GM23338 (cell line): ENCODE results near the gene COL4A2. TPM values are rescaled to one million over a fixed set of nuclear protein-coding genes. Genes with fewer than 3 reads are reported as not detected.

Experiments
- ATAC-seq: fragments of 200-7000 bp; cut with Tn5 transposase; 3 replicates; pipeline ENCODE4 v1.9.1; 2020
- DNase-seq: peaks from one replicate; pipeline ENCODE4 v3.0.0-alpha.2; 2015; ENCODE audit warnings: low spot score
- H2AFZ ChIP-seq: fragments of 200-600 bp; sonication (generic); 2 replicates; pipeline ENCODE4 v1.8.0; 2016; ENCODE audit warnings: antibody characterized with exemption, mild to moderate bottlenecking, moderate library complexity
- H3F3A ChIP-seq: fragments of 200-600 bp; sonication (generic); replicated peaks from 2 replicates; pipeline ENCODE4 v1.8.0; 2017; ENCODE audit warnings: antibody characterized with exemption, mixed run types, low read depth
- H3K27ac ChIP-seq: fragments of 200-600 bp; sonication (generic); 2 replicates; pipeline ENCODE4 v1.6.1; 2016; ENCODE audit warnings: low read depth
- H3K27me3 ChIP-seq: fragments of 200-600 bp; sonication (generic); 2 replicates; pipeline ENCODE4 v1.8.0; 2016; ENCODE audit warnings: mild to moderate bottlenecking, mixed run types, moderate library complexity; ENCODE audit not compliant: insufficient read depth
- H3K36me3 ChIP-seq: fragments of 200-600 bp; sonication (generic); 2 replicates; pipeline ENCODE4 v1.8.0; 2016; ENCODE audit warnings: mild to moderate bottlenecking; ENCODE audit not compliant: insufficient read depth
- H3K4me1 ChIP-seq: fragments of 200-600 bp; sonication (generic); 2 replicates; pipeline ENCODE4 v1.8.0; 2016; ENCODE audit warnings: mild to moderate bottlenecking, moderate library complexity; ENCODE audit not compliant: insufficient read depth
- H3K4me2 ChIP-seq: fragments of 200-600 bp; sonication (generic); 2 replicates; pipeline ENCODE4 v1.7.1; 2017; ENCODE audit warnings: mixed run types
- H3K4me3 ChIP-seq: fragments of 200-600 bp; sonication (generic); 2 replicates; pipeline ENCODE4 v1.6.1; 2016; ENCODE audit warnings: mixed run types
- H3K79me2 ChIP-seq: fragments of 200-600 bp; sonication (generic); replicated peaks from 2 replicates; pipeline ENCODE4 v1.8.0; 2017; ENCODE audit warnings: mild to moderate bottlenecking; ENCODE audit not compliant: insufficient read depth
- H3K9me2 ChIP-seq: fragments of 200-600 bp; sonication (generic); 2 replicates; pipeline ENCODE4 v1.8.0; 2017; ENCODE audit not compliant: insufficient read depth
- H4K20me1 ChIP-seq: fragments of 200-600 bp; sonication (generic); replicated peaks from 2 replicates; pipeline ENCODE4 v1.8.0; 2017; ENCODE audit warnings: mild to moderate bottlenecking; ENCODE audit not compliant: insufficient read depth
- H3K27ac Mint-ChIP-seq: 2 replicates; pipeline ENCODE4 v1.8.0; 2020; ENCODE audit warnings: inconsistent platforms, mild to moderate bottlenecking, moderate library complexity, mixed read lengths
- H3K27me3 Mint-ChIP-seq: 3 replicates; pipeline ENCODE4 v1.8.0; 2022; ENCODE audit warnings: low read depth, mild to moderate bottlenecking, moderate library complexity, mixed read lengths, inconsistent platforms; ENCODE audit not compliant: insufficient read depth, poor library complexity
- H3K36me3 Mint-ChIP-seq: 3 replicates; pipeline ENCODE4 v1.8.0; 2021; ENCODE audit warnings: low read depth, mild to moderate bottlenecking, inconsistent platforms, moderate library complexity, mixed read lengths
- H3K4me1 Mint-ChIP-seq: 3 replicates; pipeline ENCODE4 v1.8.0; 2020; ENCODE audit warnings: mild to moderate bottlenecking, inconsistent platforms, mixed read lengths
- H3K4me3 Mint-ChIP-seq: 3 replicates; pipeline ENCODE4 v1.8.0; 2021; ENCODE audit warnings: moderate library complexity, mild to moderate bottlenecking, inconsistent platforms, mixed read lengths
- H3K9me3 Mint-ChIP-seq: 3 replicates; pipeline ENCODE4 v1.8.0; 2020; ENCODE audit warnings: moderate library complexity, mild to moderate bottlenecking, inconsistent platforms, mixed read lengths
- CREB1 ChIP-seq: fragments of 250-450 bp; sonication (Bioruptor Pico); IDR thresholded peaks from 2 replicates; pipeline ENCODE4 v1.5.0; 2020; ENCODE audit warnings: low read depth, mild to moderate bottlenecking, moderate library complexity
- EZH2 ChIP-seq: fragments of 200-600 bp; sonication (generic); IDR thresholded peaks from one replicate; pipeline ENCODE4 v1.8.0; 2017; ENCODE audit warnings: antibody characterized with exemption, mild to moderate bottlenecking, low read depth; ENCODE audit not compliant: unreplicated experiment
- EZH2phosphoT487 ChIP-seq: fragments of 200-600 bp; sonication (generic); IDR thresholded peaks from one replicate; pipeline ENCODE4 v1.8.1; 2018; ENCODE audit warnings: antibody characterized with exemption; ENCODE audit not compliant: unreplicated experiment
- JUNB ChIP-seq: IDR thresholded peaks from one replicate; pipeline ENCODE4 v1.6.1; 2016; ENCODE audit warnings: antibody characterized with exemption; ENCODE audit not compliant: unreplicated experiment
- NANOG ChIP-seq: IDR thresholded peaks from 2 replicates; pipeline ENCODE4 v1.6.1; 2016; ENCODE audit warnings: antibody characterized with exemption, borderline replicate concordance
- POLR2AphosphoS5 ChIP-seq: IDR thresholded peaks from 2 replicates; pipeline ENCODE4 v1.6.1; 2016; ENCODE audit warnings: antibody characterized with exemption, low read depth
- STAT1 ChIP-seq: IDR thresholded peaks from one replicate; pipeline ENCODE4 v1.6.1; 2016; ENCODE audit warnings: antibody characterized with exemption; ENCODE audit not compliant: unreplicated experiment
- ZNF114 ChIP-seq: fragments of 250-450 bp; sonication (Bioruptor Pico); IDR thresholded peaks from 2 replicates; pipeline ENCODE4 v1.5.0; 2020; ENCODE audit warnings: mild to moderate bottlenecking, moderate library complexity
- ZNF331 ChIP-seq: fragments of 250-450 bp; sonication (Bioruptor Pico); IDR thresholded peaks from 2 replicates; pipeline ENCODE4 v1.5.0; 2020; ENCODE audit warnings: low read depth, mild to moderate bottlenecking, moderate library complexity
- polyA plus RNA-seq: library from polyadenylated mRNA; unstranded; fragments of >200 nt; fragmentation: Nextera tagmentation; extraction: Ambion mirVana; gene quantifications from 2 replicates; pipeline ENCODE4 v1.2.1, GENCODE V29; 2016
- total RNA-seq: library from RNA; depleted of rRNA; stranded (reverse); fragments of >200 nt; shearing (Covaris generic); gene quantifications from 2 replicates; pipeline ENCODE4 v1.2.3, GENCODE V29; 2014
- TF ChIP-seq, protein P1 (sequence below): IDR thresholded peaks from 2 replicates; pipeline ENCODE4 v1.6.1; 2016; ENCODE audit warnings: antibody characterized with exemption
- TF ChIP-seq, protein P2 (sequence below): IDR thresholded peaks from one replicate; pipeline ENCODE4 v1.6.1; 2018; ENCODE audit warnings: antibody characterized with exemption; ENCODE audit not compliant: unreplicated experiment
- TF ChIP-seq, protein P3 (sequence below), 2 experiments: fragments of 200-600 bp in 1 of 2; sonication (generic) in 1 of 2; conservative IDR thresholded peaks; 2 replicates each; pipeline versions ENCODE4 v1.5.1 to v1.6.1; 2016 to 2017; ENCODE audit warnings: antibody characterized with exemption in 2 of 2, low read depth in 2 of 2, mild to moderate bottlenecking in 2 of 2, moderate library complexity in 1 of 2

Gene COL4A2
- total and polyA plus RNA-seq, 2 experiments from 2014 or later: 37.4 to 131 TPM

DNA sequence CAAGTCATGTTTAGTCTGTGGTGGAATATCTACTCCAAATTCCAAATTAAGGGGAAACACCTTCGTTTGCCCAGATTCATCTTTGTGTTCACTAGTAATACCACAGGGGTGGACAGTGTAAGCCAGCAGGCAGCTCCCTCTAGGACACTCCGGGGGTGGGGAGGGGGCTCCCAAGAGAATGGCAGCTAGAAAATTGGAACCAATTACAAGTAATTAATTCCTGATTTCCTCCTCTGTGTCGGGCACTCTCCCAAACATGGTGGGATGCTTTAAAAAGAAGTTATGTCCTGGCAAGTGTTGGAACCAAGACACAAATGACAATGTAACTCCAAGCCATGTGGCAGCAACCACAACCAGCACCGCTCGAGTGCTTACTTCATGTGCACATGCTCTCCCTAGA lies 6.0 kb upstream of the COL4A2 start (continued):
- TF ChIP-seq JUNB (no peak), EZH2 (no peak), ZNF331 (no peak)
- TF ChIP-seq, protein P1, sequence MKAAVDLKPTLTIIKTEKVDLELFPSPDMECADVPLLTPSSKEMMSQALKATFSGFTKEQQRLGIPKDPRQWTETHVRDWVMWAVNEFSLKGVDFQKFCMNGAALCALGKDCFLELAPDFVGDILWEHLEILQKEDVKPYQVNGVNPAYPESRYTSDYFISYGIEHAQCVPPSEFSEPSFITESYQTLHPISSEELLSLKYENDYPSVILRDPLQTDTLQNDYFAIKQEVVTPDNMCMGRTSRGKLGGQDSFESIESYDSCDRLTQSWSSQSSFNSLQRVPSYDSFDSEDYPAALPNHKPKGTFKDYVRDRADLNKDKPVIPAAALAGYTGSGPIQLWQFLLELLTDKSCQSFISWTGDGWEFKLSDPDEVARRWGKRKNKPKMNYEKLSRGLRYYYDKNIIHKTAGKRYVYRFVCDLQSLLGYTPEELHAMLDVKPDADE: no peak

DNA sequence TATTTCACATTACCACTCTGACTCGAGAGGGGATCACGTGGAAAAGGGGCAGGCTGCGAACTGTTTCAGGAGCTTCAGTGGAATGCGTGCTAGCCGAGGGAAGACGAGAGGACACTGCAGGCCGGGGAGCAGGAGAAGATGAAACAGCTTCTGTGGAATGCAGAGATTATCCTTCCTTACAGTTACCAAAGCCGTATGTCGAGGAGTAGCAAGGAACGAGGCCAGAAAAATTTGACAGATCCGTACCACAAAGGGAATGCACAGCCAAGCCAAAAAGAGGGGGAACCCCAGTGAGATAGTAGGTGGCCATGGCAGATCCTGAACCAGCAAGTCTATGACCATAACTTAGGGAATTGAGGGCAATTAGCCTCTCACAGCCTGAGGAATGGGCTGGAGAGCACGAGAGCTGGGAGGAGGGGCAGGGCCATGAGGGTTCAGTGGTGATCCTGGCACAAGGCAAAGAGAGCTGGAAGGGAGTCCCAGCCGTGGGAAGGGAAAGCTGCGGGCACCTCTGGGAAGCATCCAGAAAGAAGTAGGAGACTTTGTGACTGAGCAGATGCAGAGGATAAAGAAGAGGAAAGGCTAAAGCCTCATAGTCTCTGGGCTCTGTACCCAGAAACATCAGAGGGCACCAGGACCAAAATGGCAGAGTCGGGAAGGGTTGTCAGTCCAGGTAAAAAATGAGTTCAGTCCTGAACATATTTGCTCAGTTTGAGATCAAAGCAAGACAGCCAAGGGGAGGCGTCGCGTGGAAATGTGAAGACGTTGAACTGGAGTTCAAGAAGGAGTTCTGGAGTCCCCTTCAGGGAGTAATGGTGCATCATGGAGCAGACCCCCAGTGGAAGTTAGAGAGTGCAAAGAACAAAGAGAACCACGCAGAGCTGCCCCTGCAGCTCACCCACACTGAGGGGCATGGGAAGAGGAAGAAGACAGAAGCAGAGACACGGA lies 5.2 kb upstream of the COL4A2 start:
- Histone ChIP-seq H3K9me2 (no peaks in the 10 kb centered on the region; the same call in 1 of the 2 replicates), H3K27ac (no peak overlapping the region), H3K4me3 (no peak overlapping the region), H3K27me3 (peaks cover 14% of the 10 kb centered on the region), H3K4me2 (0 out of 2 replicates have a peak overlapping the region, but pooled peaks have one; percentile 27), H4K20me1 (no peaks in the 10 kb centered on the region; the same call in 1 of the 2 replicates), H3F3A (0 out of 2 replicates have a peak, but pooled peaks cover 5% of the 10 kb centered on the region), H2AFZ (no peak overlapping the region), H3K36me3 (no peaks in the 10 kb centered on the region), H3K4me1 (peaks cover 46% of the 10 kb centered on the region), H3K79me2 (peaks cover 65% of the 10 kb centered on the region)
- no peaks in the 10 kb centered on the region; the same call in 2 of the 3 replicates for H3K36me3 Mint-ChIP-seq
- DNase-seq (peak; percentile 24), ATAC-seq (no peak)
- H3K4me1 Mint-ChIP-seq: peaks cover 51% of the 10 kb centered on the region
- H3K27ac Mint-ChIP-seq: no peak overlapping the region
- peaks cover 9% of the 10 kb centered on the region for H3K27me3 Mint-ChIP-seq
- H3K9me3 Mint-ChIP-seq: no peaks in the 10 kb centered on the region
- H3K4me3 Mint-ChIP-seq: no peak overlapping the region
- TF ChIP-seq JUNB: no peak
- TF ChIP-seq, protein P1: no peak
- TF ChIP-seq ZNF114 (CRISPR knock-in tag): no peak
- no peak for TF ChIP-seq ZNF331
- TF ChIP-seq POLR2AphosphoS5: no peak
- TF ChIP-seq EZH2: no peak
- no peak for TF ChIP-seq NANOG
- no peak for TF ChIP-seq CREB1 (CRISPR knock-in tag)
- no peak for TF ChIP-seq EZH2phosphoT487
- TF ChIP-seq, protein P2, sequence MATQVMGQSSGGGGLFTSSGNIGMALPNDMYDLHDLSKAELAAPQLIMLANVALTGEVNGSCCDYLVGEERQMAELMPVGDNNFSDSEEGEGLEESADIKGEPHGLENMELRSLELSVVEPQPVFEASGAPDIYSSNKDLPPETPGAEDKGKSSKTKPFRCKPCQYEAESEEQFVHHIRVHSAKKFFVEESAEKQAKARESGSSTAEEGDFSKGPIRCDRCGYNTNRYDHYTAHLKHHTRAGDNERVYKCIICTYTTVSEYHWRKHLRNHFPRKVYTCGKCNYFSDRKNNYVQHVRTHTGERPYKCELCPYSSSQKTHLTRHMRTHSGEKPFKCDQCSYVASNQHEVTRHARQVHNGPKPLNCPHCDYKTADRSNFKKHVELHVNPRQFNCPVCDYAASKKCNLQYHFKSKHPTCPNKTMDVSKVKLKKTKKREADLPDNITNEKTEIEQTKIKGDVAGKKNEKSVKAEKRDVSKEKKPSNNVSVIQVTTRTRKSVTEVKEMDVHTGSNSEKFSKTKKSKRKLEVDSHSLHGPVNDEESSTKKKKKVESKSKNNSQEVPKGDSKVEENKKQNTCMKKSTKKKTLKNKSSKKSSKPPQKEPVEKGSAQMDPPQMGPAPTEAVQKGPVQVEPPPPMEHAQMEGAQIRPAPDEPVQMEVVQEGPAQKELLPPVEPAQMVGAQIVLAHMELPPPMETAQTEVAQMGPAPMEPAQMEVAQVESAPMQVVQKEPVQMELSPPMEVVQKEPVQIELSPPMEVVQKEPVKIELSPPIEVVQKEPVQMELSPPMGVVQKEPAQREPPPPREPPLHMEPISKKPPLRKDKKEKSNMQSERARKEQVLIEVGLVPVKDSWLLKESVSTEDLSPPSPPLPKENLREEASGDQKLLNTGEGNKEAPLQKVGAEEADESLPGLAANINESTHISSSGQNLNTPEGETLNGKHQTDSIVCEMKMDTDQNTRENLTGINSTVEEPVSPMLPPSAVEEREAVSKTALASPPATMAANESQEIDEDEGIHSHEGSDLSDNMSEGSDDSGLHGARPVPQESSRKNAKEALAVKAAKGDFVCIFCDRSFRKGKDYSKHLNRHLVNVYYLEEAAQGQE: no peak
- TF ChIP-seq STAT1: no peak
- TF ChIP-seq, protein P3, sequence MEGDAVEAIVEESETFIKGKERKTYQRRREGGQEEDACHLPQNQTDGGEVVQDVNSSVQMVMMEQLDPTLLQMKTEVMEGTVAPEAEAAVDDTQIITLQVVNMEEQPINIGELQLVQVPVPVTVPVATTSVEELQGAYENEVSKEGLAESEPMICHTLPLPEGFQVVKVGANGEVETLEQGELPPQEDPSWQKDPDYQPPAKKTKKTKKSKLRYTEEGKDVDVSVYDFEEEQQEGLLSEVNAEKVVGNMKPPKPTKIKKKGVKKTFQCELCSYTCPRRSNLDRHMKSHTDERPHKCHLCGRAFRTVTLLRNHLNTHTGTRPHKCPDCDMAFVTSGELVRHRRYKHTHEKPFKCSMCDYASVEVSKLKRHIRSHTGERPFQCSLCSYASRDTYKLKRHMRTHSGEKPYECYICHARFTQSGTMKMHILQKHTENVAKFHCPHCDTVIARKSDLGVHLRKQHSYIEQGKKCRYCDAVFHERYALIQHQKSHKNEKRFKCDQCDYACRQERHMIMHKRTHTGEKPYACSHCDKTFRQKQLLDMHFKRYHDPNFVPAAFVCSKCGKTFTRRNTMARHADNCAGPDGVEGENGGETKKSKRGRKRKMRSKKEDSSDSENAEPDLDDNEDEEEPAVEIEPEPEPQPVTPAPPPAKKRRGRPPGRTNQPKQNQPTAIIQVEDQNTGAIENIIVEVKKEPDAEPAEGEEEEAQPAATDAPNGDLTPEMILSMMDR (conservative IDR thresholded peaks at IDR 0.05; ENCODE audit: low read depth in 2 of 2): no peak
